Vagina (tissue), 2 donors: ENCODE results near the gene MKI67. TPM values are rescaled to one million over a fixed set of nuclear protein-coding genes. Genes with fewer than 3 reads are reported as not detected.

Source experiments
- DNase-seq, 2 donors: peaks; one replicate each; pipeline ENCODE4 v3.0.0-alpha.2; 2017; ENCODE audit errors: extremely low spot score in 2 of 2
- H3K27ac ChIP-seq: fragments of 200-600 bp; sonication (generic); one replicate; pipeline ENCODE4 v1.5.1; 2019
- H3K27me3 ChIP-seq: fragments of 200-600 bp; sonication (generic); one replicate; pipeline ENCODE4 v1.5.1; 2019
- H3K36me3 ChIP-seq, 2 donors: fragments of 200-600 bp; sonication (generic); one replicate each; pipeline ENCODE4 v1.5.1; 2017 to 2019
- H3K4me1 ChIP-seq: fragments of 200-600 bp; sonication (generic); one replicate; pipeline ENCODE4 v1.5.1; 2019
- H3K4me3 ChIP-seq, 2 donors: fragments of 200-600 bp; sonication (generic); 1 replicate in 1 of 2; 2 replicates in 1 of 2; pipeline ENCODE4 v1.5.1; 2016 to 2019
- H3K9me3 ChIP-seq: fragments of 200-600 bp; sonication (generic); one replicate; pipeline ENCODE4 v1.5.1; 2019
- CTCF ChIP-seq, 3 experiments: fragments of 450-650 bp in 2 of 3; fragments of 200-600 bp in 1 of 3; sonication (generic) in 1 of 3; IDR thresholded peaks; one replicate each; pipeline ENCODE4 v1.5.1; 2017 to 2019; ENCODE audit warnings: antibody characterized with exemption in 3 of 3, mild to moderate bottlenecking in 2 of 3, moderate library complexity in 2 of 3
- POLR2A ChIP-seq, 2 donors: fragments of 450-650 bp; IDR thresholded peaks; one replicate each; pipeline ENCODE4 v1.6.1; 2017; ENCODE audit warnings: antibody characterized with exemption in 2 of 2, mild to moderate bottlenecking in 2 of 2, moderate library complexity in 2 of 2
- POLR2AphosphoS5 ChIP-seq, 2 donors: sonication (generic); formaldehyde crosslinking; IDR thresholded peaks; one replicate each; pipeline ENCODE4 v1.9.0; 2017; ENCODE audit warnings: antibody characterized with exemption in 2 of 2, mild to moderate bottlenecking in 2 of 2, low read depth in 1 of 2; ENCODE audit not compliant: insufficient read depth in 1 of 2
- intact Hi-C: fragments of 100-400 bp; cut with DNase I; formaldehyde crosslinking; loops from one replicate; pipeline ENCODE4 v1.15.1; 2023
- total RNA-seq: library from RNA; depleted of rRNA; stranded (reverse); fragments of >200 nt; gene quantifications from one replicate; pipeline ENCODE4 v1.2.3, GENCODE V29; 2016

Gene MKI67
- total RNA-seq, 1 donor from 2014 or later, result 11.5 TPM

- intact Hi-C loops, result no loop called here
- H3K36me3 ChIP-seq, result no peaks in the 10 kb centered on the region
- no peaks in the 10 kb centered on the region for H3K27me3 ChIP-seq
- no peaks in the 10 kb centered on the region for H3K9me3 ChIP-seq
- no peak for DNase-seq
- no peak overlapping the region for H3K4me3 ChIP-seq
- TF ChIP-seq POLR2A (IDR thresholded peaks at IDR 0.05), result no peak
- no peak for TF ChIP-seq CTCF (IDR thresholded peaks at IDR 0.05)
- no peak for TF ChIP-seq POLR2AphosphoS5 (IDR thresholded peaks at IDR 0.05; ENCODE audit: insufficient read depth in 1 of 2, low read depth in 1 of 2)
- no peak overlapping the region for H3K27ac ChIP-seq
- peaks cover 5% of the 10 kb centered on the region for H3K4me1 ChIP-seq
Observed at GRCh38 chr10:128152741-128153580, 26.7 kb upstream of the MKI67 start.

GRCh38 chr10:128151031-128151430 lies 24.8 kb upstream of the MKI67 start:
- Histone ChIP-seq H3K4me3 (no peak overlapping the region), H3K9me3 (no peaks in the 10 kb centered on the region), H3K27me3 (no peaks in the 10 kb centered on the region), H3K27ac (no peak overlapping the region), H3K36me3 (no peaks in the 10 kb centered on the region), H3K4me1 (peaks cover 5% of the 10 kb centered on the region)
- no peak for DNase-seq
- TF ChIP-seq POLR2A (IDR thresholded peaks at IDR 0.05) (no peak), CTCF (IDR thresholded peaks at IDR 0.05) (no peak), POLR2AphosphoS5 (IDR thresholded peaks at IDR 0.05; ENCODE audit: insufficient read depth in 1 of 2, low read depth in 1 of 2) (no peak)
- intact Hi-C loops, result no loop called here

GRCh38 chr10:128150561-128150960 lies 24.3 kb upstream of the MKI67 start:
- DNase-seq, result no peak
- Histone ChIP-seq H3K27ac (no peak overlapping the region), H3K4me1 (peaks cover 5% of the 10 kb centered on the region), H3K9me3 (no peaks in the 10 kb centered on the region), H3K36me3 (no peaks in the 10 kb centered on the region), H3K27me3 (no peaks in the 10 kb centered on the region), H3K4me3 (peak overlapping the region; percentile 30 to 33)
- TF ChIP-seq POLR2AphosphoS5 (IDR thresholded peaks at IDR 0.05; ENCODE audit: insufficient read depth in 1 of 2, low read depth in 1 of 2) (no peak), CTCF (IDR thresholded peaks at IDR 0.05) (no peak), POLR2A (IDR thresholded peaks at IDR 0.05) (no peak)
- intact Hi-C loops, result no loop called here

- H3K36me3 ChIP-seq, result no peaks in the 10 kb centered on the region
- intact Hi-C loops, result no loop called here
- TF ChIP-seq POLR2AphosphoS5 (IDR thresholded peaks at IDR 0.05; ENCODE audit: insufficient read depth in 1 of 2, low read depth in 1 of 2), result no peak
- peak; percentile 62 to 76 (median 69) for TF ChIP-seq CTCF (IDR thresholded peaks at IDR 0.05)
- no peak for TF ChIP-seq POLR2A (IDR thresholded peaks at IDR 0.05)
- H3K4me3 ChIP-seq, result peak overlapping the region; percentile 30 to 33
- H3K27ac ChIP-seq, result no peak overlapping the region
- no peaks in the 10 kb centered on the region for H3K27me3 ChIP-seq
- peak in 1 of 2 donors; percentile 69 for DNase-seq
- peaks cover 5% of the 10 kb centered on the region for H3K4me1 ChIP-seq
- H3K9me3 ChIP-seq, result no peaks in the 10 kb centered on the region
Observed at GRCh38 chr10:128150045-128150493, 23.8 kb upstream of the MKI67 start.
